Astrocyte (in vitro differentiated cells and primary cell): ENCODE results near the gene PAPSS2. TPM values are rescaled to one million over a fixed set of nuclear protein-coding genes. Genes with fewer than 3 reads are reported as not detected.
A peak's percentile ranks its signal among the peaks of the same experiment; 100 is the strongest.

ENCODE experiments used
- DNase-seq: peaks from one replicate; pipeline ENCODE4 v3.0.0-alpha.2; 2010; ENCODE audit warnings: low read depth
- FAIRE-seq: peaks from 2 replicates; lab custom pipeline; 2011; peaks lifted over from hg19 to GRCh38; lab: Jason Lieb, UNC
- H2AFZ ChIP-seq: 2 replicates; pipeline ENCODE4 v1.6.0; 2012; ENCODE audit warnings: low read depth, low read length, inconsistent platforms
- H3K27ac ChIP-seq: 2 replicates; pipeline ENCODE4 v1.5.1; 2011; ENCODE audit warnings: low read depth, low read length, inconsistent platforms
- H3K27me3 ChIP-seq: 2 replicates; pipeline ENCODE4 v1.6.0; 2011; ENCODE audit warnings: low read length, inconsistent platforms; ENCODE audit not compliant: insufficient read depth
- H3K36me3 ChIP-seq: 2 replicates; pipeline ENCODE4 v1.5.1; 2011; ENCODE audit warnings: low read length, inconsistent platforms; ENCODE audit not compliant: insufficient read depth
- H3K4me1 ChIP-seq: 2 replicates; pipeline ENCODE4 v1.5.1; 2011; ENCODE audit warnings: low read length, inconsistent platforms; ENCODE audit not compliant: insufficient read depth
- H3K4me2 ChIP-seq: 2 replicates; pipeline ENCODE4 v1.6.0; 2012; ENCODE audit warnings: low read length, inconsistent platforms
- H3K4me3 ChIP-seq: 2 replicates; pipeline ENCODE4 v1.5.1; 2011; ENCODE audit warnings: low read depth, mild to moderate bottlenecking, low read length, inconsistent platforms; ENCODE audit not compliant: insufficient read depth
- H3K79me2 ChIP-seq: 2 replicates; pipeline ENCODE4 v1.6.0; 2012; ENCODE audit warnings: mild to moderate bottlenecking, low read length, inconsistent platforms; ENCODE audit not compliant: insufficient read depth
- H3K9ac ChIP-seq: 2 replicates; pipeline ENCODE4 v1.6.0; 2012; ENCODE audit warnings: mild to moderate bottlenecking, low read length, inconsistent platforms
- H3K9me3 ChIP-seq: 2 replicates; pipeline ENCODE4 v1.5.1; 2012; ENCODE audit warnings: low read depth, mild to moderate bottlenecking, low read length, inconsistent platforms; ENCODE audit not compliant: insufficient read depth
- H4K20me1 ChIP-seq: 2 replicates; pipeline ENCODE4 v1.6.0; 2012; ENCODE audit warnings: low read length, inconsistent platforms; ENCODE audit not compliant: insufficient read depth
- H3K27ac Mint-ChIP-seq: one replicate; pipeline ENCODE4 v1.8.0; 2021; ENCODE audit warnings: mild to moderate bottlenecking, mixed read lengths; ENCODE audit not compliant: unreplicated experiment
- H3K27me3 Mint-ChIP-seq: one replicate; pipeline ENCODE4 v1.8.0; 2021; ENCODE audit warnings: low read depth, mixed read lengths; ENCODE audit not compliant: unreplicated experiment
- H3K36me3 Mint-ChIP-seq: one replicate; pipeline ENCODE4 v1.8.0; 2021; ENCODE audit warnings: low read depth, mixed read lengths; ENCODE audit not compliant: unreplicated experiment
- H3K4me1 Mint-ChIP-seq: one replicate; pipeline ENCODE4 v1.8.0; 2021; ENCODE audit warnings: low read depth, mixed read lengths; ENCODE audit not compliant: unreplicated experiment
- H3K4me3 Mint-ChIP-seq: one replicate; pipeline ENCODE4 v1.8.0; 2021; ENCODE audit warnings: mild to moderate bottlenecking, moderate library complexity, mixed read lengths; ENCODE audit not compliant: unreplicated experiment
- H3K9me3 Mint-ChIP-seq: one replicate; pipeline ENCODE4 v1.8.0; 2021; ENCODE audit warnings: mild to moderate bottlenecking, mixed read lengths; ENCODE audit not compliant: unreplicated experiment
- CTCF ChIP-seq: IDR thresholded peaks from 2 replicates; pipeline ENCODE4 v1.5.1; 2011; ENCODE audit warnings: low read depth, mild to moderate bottlenecking, inconsistent platforms, low read length, moderate library complexity; ENCODE audit not compliant: insufficient read depth
- EZH2 ChIP-seq: IDR thresholded peaks from 2 replicates; pipeline ENCODE4 v1.6.1; 2012; ENCODE audit warnings: mild to moderate bottlenecking, low read length, inconsistent platforms; ENCODE audit not compliant: insufficient read depth
- total RNA-seq: library from RNA; stranded (reverse); gene quantifications from 2 replicates; pipeline ENCODE4 v1.2.1, GENCODE V29; 2021

Gene PAPSS2
- total RNA-seq, 1 donor from 2014 or later, result 48.6 TPM

- no peaks in the 10 kb centered on the region for H3K27me3 ChIP-seq
- FAIRE-seq, result no peak
- Mint-ChIP-seq H3K9me3 (no peaks in the 10 kb centered on the region), H3K4me1 (peaks cover 20% of the 10 kb centered on the region), H3K27ac (no peak overlapping the region), H3K4me3 (no peak overlapping the region), H3K36me3 (peaks cover 6% of the 10 kb centered on the region), H3K27me3 (no peaks in the 10 kb centered on the region)
- no peak overlapping the region for H3K9ac ChIP-seq
- no peaks in the 10 kb centered on the region for H4K20me1 ChIP-seq
- no peak overlapping the region for H3K4me3 ChIP-seq
- H3K36me3 ChIP-seq, result peaks cover 5% of the 10 kb centered on the region
- H2AFZ ChIP-seq, result no peak overlapping the region
- peaks cover 3% of the 10 kb centered on the region for H3K4me1 ChIP-seq
- no peaks in the 10 kb centered on the region for H3K9me3 ChIP-seq
- TF ChIP-seq CTCF, result no peak
- no peak for TF ChIP-seq EZH2
- DNase-seq, result no peak
- H3K4me2 ChIP-seq, result no peak overlapping the region
- no peak overlapping the region for H3K27ac ChIP-seq
- no peaks in the 10 kb centered on the region for H3K79me2 ChIP-seq
Observed at GRCh38 chr10:87759551-87759950, 99.9 kb downstream of the PAPSS2 start.

- FAIRE-seq (no peak), DNase-seq (no peak)
- Mint-ChIP-seq H3K4me3 (no peak overlapping the region), H3K27me3 (no peaks in the 10 kb centered on the region), H3K9me3 (no peaks in the 10 kb centered on the region), H3K4me1 (peaks cover 20% of the 10 kb centered on the region), H3K36me3 (peaks cover 7% of the 10 kb centered on the region), H3K27ac (peak overlapping the region; percentile 72)
- no peaks in the 10 kb centered on the region for H3K79me2 ChIP-seq
- no peaks in the 10 kb centered on the region for H3K9me3 ChIP-seq
- H3K4me3 ChIP-seq, result no peak overlapping the region
- peaks cover 3% of the 10 kb centered on the region for H3K4me1 ChIP-seq
- no peak overlapping the region for H3K27ac ChIP-seq
- no peak for TF ChIP-seq CTCF
- TF ChIP-seq EZH2, result no peak
- H4K20me1 ChIP-seq, result no peaks in the 10 kb centered on the region
- no peaks in the 10 kb centered on the region for H3K27me3 ChIP-seq
- H3K4me2 ChIP-seq, result no peak overlapping the region
- H3K36me3 ChIP-seq, result peaks cover 2% of the 10 kb centered on the region
- H2AFZ ChIP-seq, result no peak overlapping the region
- no peak overlapping the region for H3K9ac ChIP-seq
Observed at GRCh38 chr10:87760195-87760905, 100.7 kb downstream of the PAPSS2 start.

- peaks cover 10% of the 10 kb centered on the region for H3K36me3 Mint-ChIP-seq
- Histone ChIP-seq H3K9ac (no peak overlapping the region), H3K4me2 (no peak overlapping the region), H3K4me1 (peaks cover 3% of the 10 kb centered on the region), H3K27ac (no peak overlapping the region), H4K20me1 (no peaks in the 10 kb centered on the region), H3K9me3 (no peaks in the 10 kb centered on the region), H3K27me3 (no peaks in the 10 kb centered on the region), H3K79me2 (no peaks in the 10 kb centered on the region), H3K36me3 (peaks cover 2% of the 10 kb centered on the region), H2AFZ (no peak overlapping the region), H3K4me3 (no peak overlapping the region)
- TF ChIP-seq EZH2 (no peak), CTCF (no peak)
- DNase-seq (no peak), FAIRE-seq (no peak)
- no peaks in the 10 kb centered on the region for H3K9me3 Mint-ChIP-seq
- no peak overlapping the region for H3K4me3 Mint-ChIP-seq
- H3K27me3 Mint-ChIP-seq, result no peaks in the 10 kb centered on the region
- H3K27ac Mint-ChIP-seq, result peak overlapping the region; percentile 84
- peaks cover 20% of the 10 kb centered on the region for H3K4me1 Mint-ChIP-seq
Observed at GRCh38 chr10:87761153-87761552, 101.5 kb downstream of the PAPSS2 start.
